ENCODE measurements around the gene CLEC4G. TPM values are rescaled to one million over a fixed set of nuclear protein-coding genes. Genes with fewer than 3 reads are reported as not detected.

CLEC4G gene
- total and polyA plus RNA-seq, 2 experiments from 2014 or later = not detected

DNA sequence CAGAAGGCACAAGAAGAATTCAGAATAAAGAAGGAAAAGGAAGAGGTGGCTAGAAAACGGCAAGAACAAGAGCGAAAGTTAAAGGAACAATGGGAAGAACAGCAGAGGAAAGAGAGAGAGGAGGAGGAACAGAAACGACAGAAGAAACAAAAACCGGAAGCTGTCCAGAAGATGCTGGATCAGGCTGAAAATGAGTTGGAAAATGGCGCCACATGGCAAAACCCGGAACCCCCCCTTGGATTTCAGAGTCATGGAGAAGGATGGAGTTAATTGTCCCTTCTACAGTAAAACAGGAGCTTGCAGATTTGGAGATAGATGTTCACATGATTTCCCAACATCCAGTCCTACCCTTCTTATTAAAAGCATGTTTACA lies 8.8 kb upstream of the CLEC4G start:
- Histone ChIP-seq H3K9me3 (ENCODE audit: low read depth) (no peaks in the 10 kb centered on the region), H3K27me3 (peaks cover 8% of the 10 kb centered on the region), H3K36me3 (no peaks in the 10 kb centered on the region), H3K27ac (no peak overlapping the region), H3K4me3 (no peak overlapping the region), H3K4me1 (ENCODE audit: low read depth) (no peaks in the 10 kb centered on the region)
- no peak for DNase-seq (ENCODE audit: low read depth in 1 of 2, low spot score in 1 of 2)
- TF ChIP-seq, protein P1, sequence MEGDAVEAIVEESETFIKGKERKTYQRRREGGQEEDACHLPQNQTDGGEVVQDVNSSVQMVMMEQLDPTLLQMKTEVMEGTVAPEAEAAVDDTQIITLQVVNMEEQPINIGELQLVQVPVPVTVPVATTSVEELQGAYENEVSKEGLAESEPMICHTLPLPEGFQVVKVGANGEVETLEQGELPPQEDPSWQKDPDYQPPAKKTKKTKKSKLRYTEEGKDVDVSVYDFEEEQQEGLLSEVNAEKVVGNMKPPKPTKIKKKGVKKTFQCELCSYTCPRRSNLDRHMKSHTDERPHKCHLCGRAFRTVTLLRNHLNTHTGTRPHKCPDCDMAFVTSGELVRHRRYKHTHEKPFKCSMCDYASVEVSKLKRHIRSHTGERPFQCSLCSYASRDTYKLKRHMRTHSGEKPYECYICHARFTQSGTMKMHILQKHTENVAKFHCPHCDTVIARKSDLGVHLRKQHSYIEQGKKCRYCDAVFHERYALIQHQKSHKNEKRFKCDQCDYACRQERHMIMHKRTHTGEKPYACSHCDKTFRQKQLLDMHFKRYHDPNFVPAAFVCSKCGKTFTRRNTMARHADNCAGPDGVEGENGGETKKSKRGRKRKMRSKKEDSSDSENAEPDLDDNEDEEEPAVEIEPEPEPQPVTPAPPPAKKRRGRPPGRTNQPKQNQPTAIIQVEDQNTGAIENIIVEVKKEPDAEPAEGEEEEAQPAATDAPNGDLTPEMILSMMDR (IDR thresholded peaks at IDR 0.05; ENCODE audit: low read depth, low read length) = no peak

- H3K36me3 ChIP-seq = no peaks in the 10 kb centered on the region
Measured at GRCh38 chr19:7739801-7740681, 8.1 kb upstream of the CLEC4G start.

GRCh38 chr19:7739211-7739755 lies 7.4 kb upstream of the CLEC4G start:
- H3K27ac ChIP-seq = no peak overlapping the region
- TF ChIP-seq, protein P1 (IDR thresholded peaks at IDR 0.05; ENCODE audit: low read depth, low read length) = no peak
- peaks cover 19% of the 10 kb centered on the region for H3K27me3 ChIP-seq
- no peak for DNase-seq (ENCODE audit: low read depth in 1 of 2, low spot score in 1 of 2)
- no peaks in the 10 kb centered on the region for H3K4me1 ChIP-seq (ENCODE audit: low read depth)
- no peaks in the 10 kb centered on the region for H3K9me3 ChIP-seq (ENCODE audit: low read depth)
- H3K36me3 ChIP-seq = no peaks in the 10 kb centered on the region
- no peak overlapping the region for H3K4me3 ChIP-seq

More at GRCh38 chr19:7739801-7740681, 8.1 kb upstream of the CLEC4G start:
- Histone ChIP-seq H3K27ac (no peak overlapping the region), H3K27me3 (peaks cover 12% of the 10 kb centered on the region), H3K4me3 (no peak overlapping the region), H3K9me3 (ENCODE audit: low read depth) (no peaks in the 10 kb centered on the region), H3K4me1 (ENCODE audit: low read depth) (no peaks in the 10 kb centered on the region)
- TF ChIP-seq, protein P1 (IDR thresholded peaks at IDR 0.05; ENCODE audit: low read depth, low read length) = no peak
- no peak for DNase-seq (ENCODE audit: low read depth in 1 of 2, low spot score in 1 of 2)

- no peaks in the 10 kb centered on the region for H3K4me1 ChIP-seq (ENCODE audit: low read depth)
- TF ChIP-seq, protein P1 (IDR thresholded peaks at IDR 0.05; ENCODE audit: low read depth, low read length) = no peak
- no peak for DNase-seq (ENCODE audit: low read depth in 1 of 2, low spot score in 1 of 2)
- H3K27ac ChIP-seq = no peak overlapping the region
- H3K9me3 ChIP-seq (ENCODE audit: low read depth) = no peaks in the 10 kb centered on the region
- no peaks in the 10 kb centered on the region for H3K36me3 ChIP-seq
- H3K27me3 ChIP-seq = peaks cover 31% of the 10 kb centered on the region
- no peak overlapping the region for H3K4me3 ChIP-seq
Measured at GRCh38 chr19:7738023-7738422, 6.1 kb upstream of the CLEC4G start.

DNA sequence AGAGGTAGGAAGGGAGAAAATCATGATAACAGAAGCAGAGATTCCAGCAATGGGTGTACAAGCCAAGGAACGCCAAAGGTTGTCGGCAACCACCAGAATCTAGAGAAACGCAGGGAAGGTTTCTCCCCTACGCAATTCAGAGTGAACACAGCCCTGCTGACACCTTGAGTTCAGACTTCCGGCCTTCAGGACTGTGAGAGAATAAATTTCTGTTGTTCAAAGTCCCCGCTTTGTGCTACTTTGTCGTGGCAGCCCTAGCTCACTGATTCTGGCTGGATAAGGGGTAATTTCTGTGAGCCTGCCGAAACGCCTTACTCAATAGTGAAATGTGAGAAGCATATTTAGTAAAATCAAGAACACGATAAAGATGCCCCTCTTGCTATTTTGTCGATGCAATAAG lies 5.3 kb upstream of the CLEC4G start:
- Histone ChIP-seq H3K4me3 (no peak overlapping the region), H3K27me3 (peaks cover 38% of the 10 kb centered on the region), H3K4me1 (ENCODE audit: low read depth) (no peaks in the 10 kb centered on the region), H3K36me3 (no peaks in the 10 kb centered on the region), H3K27ac (no peak overlapping the region), H3K9me3 (ENCODE audit: low read depth) (no peaks in the 10 kb centered on the region)
- DNase-seq (ENCODE audit: low read depth in 1 of 2, low spot score in 1 of 2) = no peak
- TF ChIP-seq, protein P1 (IDR thresholded peaks at IDR 0.05; ENCODE audit: low read depth, low read length) = no peak

Data from cardiac muscle cell (in vitro differentiated cells and primary cell).